GM19240 (cell line): Measurements from ENCODE around the gene NIPAL3.
A peak's percentile ranks its signal among the peaks of the same experiment; 100 is the strongest.

ENCODE experiments used
- DNase-seq: peaks from one replicate; pipeline ENCODE4 v3.0.0; 2011; ENCODE audit warnings: low spot score; ENCODE audit not compliant: insufficient read length

The NIPAL3 gene

GRCh38 chr1:24390924-24391782 lies 24.4 kb upstream of the NIPAL3 start:
- DNase-seq = no peak

- no peak for DNase-seq
Observed at GRCh38 chr1:24391882-24392603, 23.6 kb upstream of the NIPAL3 start.

- no peak for DNase-seq
Observed at GRCh38 chr1:24392604-24392946, 23.0 kb upstream of the NIPAL3 start.

- DNase-seq = no peak
Observed at GRCh38 chr1:24392982-24393650, 22.5 kb upstream of the NIPAL3 start.

- DNase-seq = no peak
Observed at GRCh38 chr1:24393892-24394291, 21.7 kb upstream of the NIPAL3 start.

- DNase-seq = no peak
Observed at GRCh38 chr1:24400065-24400464, 15.5 kb upstream of the NIPAL3 start.

GRCh38 chr1:24403806-24404205 lies 11.8 kb upstream of the NIPAL3 start:
- no peak for DNase-seq

GRCh38 chr1:24406788-24407187 lies 8.8 kb upstream of the NIPAL3 start:
- no peak for DNase-seq

GRCh38 chr1:24409535-24409934 lies 6.1 kb upstream of the NIPAL3 start:
- no peak for DNase-seq

- DNase-seq = no peak
Observed at GRCh38 chr1:24410750-24411149, 4.9 kb upstream of the NIPAL3 start.

GRCh38 chr1:24411963-24412362 lies 3.6 kb upstream of the NIPAL3 start:
- no peak for DNase-seq

- no peak for DNase-seq
Observed at GRCh38 chr1:24412408-24412807, 3.2 kb upstream of the NIPAL3 start.

GRCh38 chr1:24413350-24414163 lies 2.0 kb upstream of the NIPAL3 start, which contains the start of gene STPG1:
STPG1 (minus strand) TSS chr1:24413782; CDS start chr1:24401388, 12,394 bp downstream.
- peak; percentile 67 for DNase-seq

GRCh38 chr1:24414775-24415333 lies 748 bp upstream of the NIPAL3 start:
- DNase-seq = no peak

- DNase-seq = no peak
Observed at GRCh38 chr1:24415910-24416665, 486 bp downstream of the NIPAL3 start.

GRCh38 chr1:24416666-24417391 lies 1.2 kb downstream of the NIPAL3 start:
- DNase-seq = peak; percentile 24

- no peak for DNase-seq
Observed at GRCh38 chr1:24417681-24418080, 2.1 kb downstream of the NIPAL3 start.

GRCh38 chr1:24418898-24419628 lies 3.5 kb downstream of the NIPAL3 start:
- DNase-seq = no peak

- no peak for DNase-seq
Observed at GRCh38 chr1:24420547-24420946, 4.9 kb downstream of the NIPAL3 start.
